ENCODE data around the gene TAS2R38. TPM values are rescaled to one million over a fixed set of nuclear protein-coding genes. Genes with fewer than 3 reads are reported as not detected.
"Not testable (repeated sequence)": the region's sequence is repeated elsewhere in the genome, so short reads cannot be mapped to it uniquely, and the experiment has no call there.

Gene TAS2R38
- total RNA-seq, 1 experiment from 2014 or later: not detected

GRCh38 chr7:141986923-141987322, 13.3 kb upstream of the TAS2R38 start:
- H3K36me3 ChIP-seq (ENCODE audit: control insufficient read depth in 1 of 2, insufficient read depth in 2 of 2, low read length in 2 of 2): no peaks in the 10 kb centered on the region
- BruUV-seq (replicated peaks): no TSS peak
- TF ChIP-seq, protein P1, sequence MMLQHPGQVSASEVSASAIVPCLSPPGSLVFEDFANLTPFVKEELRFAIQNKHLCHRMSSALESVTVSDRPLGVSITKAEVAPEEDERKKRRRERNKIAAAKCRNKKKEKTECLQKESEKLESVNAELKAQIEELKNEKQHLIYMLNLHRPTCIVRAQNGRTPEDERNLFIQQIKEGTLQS (IDR thresholded peaks at IDR 0.05): no peak
- TF ChIP-seq SP1 (IDR thresholded peaks at IDR 0.05; ENCODE audit: low read depth): no peak
- no peak for TF ChIP-seq MAX (IDR thresholded peaks at IDR 0.05)
- no peak for TF ChIP-seq EGR1 (IDR thresholded peaks at IDR 0.05; ENCODE audit: low read depth)
- TF ChIP-seq SRF (IDR thresholded peaks at IDR 0.05; ENCODE audit: low read depth): no peak
- no peak for TF ChIP-seq JUND (IDR thresholded peaks at IDR 0.05)
- TF ChIP-seq SIN3A (IDR thresholded peaks at IDR 0.05; ENCODE audit: low read depth): no peak
- no peak overlapping the region for H3K9ac ChIP-seq (ENCODE audit: low read length)
- ChIA-PET RAD21 (ENCODE audit: low non-redundant PET in 1 of 2, low total read pairs in 2 of 2, uncharacterized antibody in 2 of 2, unreplicated experiment in 2 of 2) (no interaction called here), POLR2A (no interaction called here), CTCF (no interaction called here)
- no peak overlapping the region for H3K4me2 ChIP-seq (ENCODE audit: low read length)
- H3K27me3 ChIP-seq (ENCODE audit: insufficient read depth, low read length): no peaks in the 10 kb centered on the region
- no peak overlapping the region for H2AFZ ChIP-seq (ENCODE audit: low read depth, low read length, poor library complexity, severe bottlenecking)
- H3K79me2 ChIP-seq (ENCODE audit: insufficient read depth, low read length): no peaks in the 10 kb centered on the region
- H3K9me3 ChIP-seq (ENCODE audit: control insufficient read depth in 1 of 2, insufficient read depth in 1 of 2, low read depth in 1 of 2, low read length in 2 of 2): no peaks in the 10 kb centered on the region
- no peak for ATAC-seq
- H3K9me2 ChIP-seq (ENCODE audit: insufficient read depth): no peaks in the 10 kb centered on the region
- no peaks in the 10 kb centered on the region for H4K20me1 ChIP-seq (ENCODE audit: insufficient read depth)
- H3K4me1 ChIP-seq (ENCODE audit: control insufficient read depth in 1 of 2, insufficient read depth in 2 of 2, low read length in 2 of 2): no peaks in the 10 kb centered on the region
- H3K27ac ChIP-seq (ENCODE audit: low read depth, low read length): no peak overlapping the region
- no peak overlapping the region for H3K4me3 ChIP-seq (replicated peaks in 1 of 2; ENCODE audit: low read depth in 1 of 2, low read length in 2 of 2)
- intact Hi-C loops (cut with micrococcal nuclease): no loop called here
- DNase-seq (ENCODE audit: low read depth, low spot score): no peak

DNA sequence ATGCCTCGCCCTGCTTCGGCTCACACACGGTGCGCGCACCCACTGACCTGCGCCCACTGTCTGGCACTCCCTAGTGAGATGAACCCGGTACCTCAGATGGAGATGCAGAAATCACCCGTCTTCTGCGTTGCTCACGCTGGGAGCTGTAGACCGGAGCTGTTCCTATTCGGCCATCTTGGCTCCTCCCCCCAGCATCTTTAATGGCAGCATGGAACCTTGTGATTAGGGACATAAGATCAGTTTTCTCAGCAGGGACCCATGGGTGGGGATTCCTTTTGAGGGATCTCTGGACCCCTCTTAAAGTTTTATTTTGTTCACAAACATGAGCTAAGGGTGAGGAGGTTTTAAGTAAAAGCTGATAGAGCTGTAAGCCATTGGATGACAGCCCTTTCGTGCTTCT, 12.4 kb upstream of the TAS2R38 start:
- H3K27ac ChIP-seq (ENCODE audit: low read depth, low read length); intact Hi-C loops (cut with micrococcal nuclease); BruUV-seq (replicated peaks); POLR2A ChIA-PET; RAD21 ChIA-PET (ENCODE audit: low non-redundant PET in 1 of 2, low total read pairs in 2 of 2, uncharacterized antibody in 2 of 2, unreplicated experiment in 2 of 2); H3K9me2 ChIP-seq (ENCODE audit: insufficient read depth); H3K9ac ChIP-seq (ENCODE audit: low read length); H3K9me3 ChIP-seq (ENCODE audit: control insufficient read depth in 1 of 2, insufficient read depth in 1 of 2, low read depth in 1 of 2, low read length in 2 of 2); H3K4me3 ChIP-seq (replicated peaks in 1 of 2; ENCODE audit: low read depth in 1 of 2, low read length in 2 of 2); H3K27me3 ChIP-seq (ENCODE audit: insufficient read depth, low read length); DNase-seq (ENCODE audit: low read depth, low spot score); H3K4me1 ChIP-seq (ENCODE audit: control insufficient read depth in 1 of 2, insufficient read depth in 2 of 2, low read length in 2 of 2); CTCF ChIA-PET; ATAC-seq; H2AFZ ChIP-seq (ENCODE audit: low read depth, low read length, poor library complexity, severe bottlenecking); H3K4me2 ChIP-seq (ENCODE audit: low read length); H4K20me1 ChIP-seq (ENCODE audit: insufficient read depth); H3K36me3 ChIP-seq (ENCODE audit: control insufficient read depth in 1 of 2, insufficient read depth in 2 of 2, low read length in 2 of 2); H3K79me2 ChIP-seq (ENCODE audit: insufficient read depth, low read length): not testable (repeated sequence)

All from HCT116 (cell line).